CD4-positive, alpha-beta T cell treated with Interleukin-2 at 100 ng/mL for 4 hours (primary cell): ENCODE data around the gene FLNB.

ENCODE experiments used
- DNase-seq: peaks from one replicate; pipeline ENCODE4 v3.0.0-alpha.2; 2020; ENCODE audit warnings: low spot score

FLNB gene

DNA sequence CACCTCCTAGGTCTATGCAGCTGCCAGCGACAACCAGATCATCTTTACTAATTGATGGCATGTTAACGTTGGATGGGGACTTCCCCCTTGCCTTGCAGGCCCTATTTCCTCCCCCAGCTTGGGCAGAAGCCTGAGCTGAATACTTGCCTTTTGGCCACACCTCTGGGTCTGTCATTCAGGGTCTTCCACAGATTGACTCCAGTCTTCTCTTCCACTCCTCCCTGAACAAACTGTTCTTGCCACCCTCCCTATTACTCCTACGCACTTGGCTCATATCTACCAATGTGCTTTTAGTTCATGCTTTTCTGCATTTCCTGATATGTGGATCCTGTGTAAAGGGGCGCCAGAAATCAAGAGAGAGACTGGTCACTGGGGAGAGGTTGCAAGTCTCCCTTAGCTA lies 129.1 kb downstream of the FLNB start:
- DNase-seq: no peak

- no peak for DNase-seq
Observed at GRCh38 chr3:58141766-58142345, 133.6 kb downstream of the FLNB start.

DNA sequence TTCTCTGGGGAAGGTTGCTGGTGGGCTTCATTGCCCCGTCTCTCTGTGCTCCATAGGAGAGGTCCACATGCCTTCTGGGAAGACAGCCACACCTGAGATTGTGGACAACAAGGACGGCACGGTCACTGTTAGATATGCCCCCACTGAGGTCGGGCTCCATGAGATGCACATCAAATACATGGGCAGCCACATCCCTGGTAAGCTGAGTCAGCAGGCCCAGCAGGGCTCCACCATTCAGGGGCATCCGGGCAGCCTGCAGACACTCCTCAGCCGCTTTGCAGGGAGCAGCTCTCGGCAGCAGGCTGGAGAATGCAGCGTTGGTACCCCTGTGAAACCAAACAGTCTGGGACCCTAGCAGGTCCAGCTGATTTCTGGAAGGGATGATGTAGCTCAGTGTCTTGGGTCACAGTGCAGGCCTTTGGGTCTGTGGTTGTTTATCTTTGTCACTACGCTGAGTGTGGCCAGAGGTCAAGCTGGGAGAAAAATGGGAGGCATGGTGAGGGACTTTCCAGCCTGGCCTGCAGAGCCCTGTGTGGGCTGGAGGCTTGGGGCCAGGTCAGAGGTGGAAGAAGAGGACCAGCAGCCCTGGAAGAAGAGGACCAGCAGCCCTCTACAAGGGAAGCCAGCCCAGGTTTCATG lies 135.3 kb downstream of the FLNB start:
- no peak for DNase-seq

- DNase-seq: no peak
Observed at GRCh38 chr3:58144478-58145325, 136.5 kb downstream of the FLNB start.

GRCh38 chr3:58148049-58148448 lies 139.8 kb downstream of the FLNB start:
- no peak for DNase-seq

DNA sequence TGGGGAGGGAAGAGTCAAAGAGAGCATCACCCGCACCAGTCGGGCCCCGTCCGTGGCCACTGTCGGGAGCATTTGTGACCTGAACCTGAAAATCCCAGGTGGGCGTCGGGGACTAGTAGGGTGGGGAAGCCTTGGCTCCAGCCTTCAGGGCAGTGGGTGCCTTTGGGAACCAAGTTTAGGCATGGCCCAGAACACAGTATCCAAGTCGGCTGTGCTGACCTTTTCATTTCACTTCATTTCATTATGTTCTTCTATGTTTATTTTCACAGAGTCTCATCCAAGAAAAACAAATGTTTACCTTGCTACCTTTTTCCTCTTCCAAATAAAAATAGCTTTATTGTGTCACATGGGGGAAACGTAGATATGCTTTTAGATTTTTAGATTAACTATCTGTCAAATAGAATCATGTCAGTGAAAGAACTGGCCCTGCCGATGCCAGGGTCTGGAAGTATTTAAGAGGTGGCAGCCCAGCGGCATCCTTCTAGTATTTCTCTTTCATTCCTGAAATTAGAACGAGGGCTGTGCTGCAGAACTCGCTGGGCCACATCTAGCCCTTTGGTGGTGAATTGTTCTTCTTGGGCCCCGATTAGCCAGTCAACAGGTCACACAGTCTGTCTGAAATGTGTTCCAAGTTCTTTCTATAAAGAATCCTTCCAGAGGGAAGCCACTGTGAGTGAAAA lies 142.0 kb downstream of the FLNB start:
- no peak for DNase-seq

GRCh38 chr3:58150810-58151199 lies 142.6 kb downstream of the FLNB start:
- no peak for DNase-seq

- no peak for DNase-seq
Observed at GRCh38 chr3:58151637-58152036, 143.4 kb downstream of the FLNB start.

GRCh38 chr3:58152225-58153015 lies 144.2 kb downstream of the FLNB start:
- no peak for DNase-seq

DNA sequence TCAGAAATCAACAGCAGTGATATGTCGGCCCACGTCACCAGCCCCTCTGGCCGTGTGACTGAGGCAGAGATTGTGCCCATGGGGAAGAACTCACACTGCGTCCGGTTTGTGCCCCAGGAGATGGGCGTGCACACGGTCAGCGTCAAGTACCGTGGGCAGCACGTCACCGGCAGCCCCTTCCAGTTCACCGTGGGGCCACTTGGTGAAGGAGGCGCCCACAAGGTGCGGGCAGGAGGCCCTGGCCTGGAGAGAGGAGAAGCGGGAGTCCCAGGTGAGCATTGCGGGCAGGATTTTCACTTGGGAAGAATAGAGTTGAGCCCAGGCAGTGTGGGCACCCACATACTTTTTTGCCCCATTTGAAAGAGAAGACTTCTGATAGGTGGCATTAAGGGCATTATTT lies 145.1 kb downstream of the FLNB start:
- DNase-seq: no peak

- no peak for DNase-seq
Observed at GRCh38 chr3:58154626-58155449, 146.6 kb downstream of the FLNB start.

GRCh38 chr3:58155838-58156237 lies 147.6 kb downstream of the FLNB start:
- no peak for DNase-seq

DNA sequence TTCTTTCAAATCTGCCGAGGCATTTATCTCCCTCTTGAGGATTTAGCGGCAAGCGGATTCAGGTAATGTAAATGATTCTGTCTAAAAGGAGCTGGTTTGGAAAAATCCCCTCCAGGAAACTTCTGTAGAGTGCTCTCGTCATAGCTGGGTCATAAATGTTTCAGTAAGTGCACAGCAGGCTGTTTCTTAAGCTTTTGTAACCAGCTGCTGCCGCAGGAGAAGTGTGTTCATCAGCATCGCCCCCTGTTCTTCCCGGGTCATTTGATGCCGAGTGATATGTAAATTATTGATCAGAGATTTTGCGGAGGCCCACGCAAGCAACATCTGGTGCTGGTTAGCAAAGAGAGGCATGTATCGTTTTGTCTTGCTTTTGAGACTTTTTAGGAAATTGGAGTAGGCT lies 149.5 kb downstream of the FLNB start:
- DNase-seq: no peak

- DNase-seq: no peak
Observed at GRCh38 chr3:58158442-58159153, 150.4 kb downstream of the FLNB start.

- no peak for DNase-seq
Observed at GRCh38 chr3:58160399-58160798, 152.2 kb downstream of the FLNB start.

DNA sequence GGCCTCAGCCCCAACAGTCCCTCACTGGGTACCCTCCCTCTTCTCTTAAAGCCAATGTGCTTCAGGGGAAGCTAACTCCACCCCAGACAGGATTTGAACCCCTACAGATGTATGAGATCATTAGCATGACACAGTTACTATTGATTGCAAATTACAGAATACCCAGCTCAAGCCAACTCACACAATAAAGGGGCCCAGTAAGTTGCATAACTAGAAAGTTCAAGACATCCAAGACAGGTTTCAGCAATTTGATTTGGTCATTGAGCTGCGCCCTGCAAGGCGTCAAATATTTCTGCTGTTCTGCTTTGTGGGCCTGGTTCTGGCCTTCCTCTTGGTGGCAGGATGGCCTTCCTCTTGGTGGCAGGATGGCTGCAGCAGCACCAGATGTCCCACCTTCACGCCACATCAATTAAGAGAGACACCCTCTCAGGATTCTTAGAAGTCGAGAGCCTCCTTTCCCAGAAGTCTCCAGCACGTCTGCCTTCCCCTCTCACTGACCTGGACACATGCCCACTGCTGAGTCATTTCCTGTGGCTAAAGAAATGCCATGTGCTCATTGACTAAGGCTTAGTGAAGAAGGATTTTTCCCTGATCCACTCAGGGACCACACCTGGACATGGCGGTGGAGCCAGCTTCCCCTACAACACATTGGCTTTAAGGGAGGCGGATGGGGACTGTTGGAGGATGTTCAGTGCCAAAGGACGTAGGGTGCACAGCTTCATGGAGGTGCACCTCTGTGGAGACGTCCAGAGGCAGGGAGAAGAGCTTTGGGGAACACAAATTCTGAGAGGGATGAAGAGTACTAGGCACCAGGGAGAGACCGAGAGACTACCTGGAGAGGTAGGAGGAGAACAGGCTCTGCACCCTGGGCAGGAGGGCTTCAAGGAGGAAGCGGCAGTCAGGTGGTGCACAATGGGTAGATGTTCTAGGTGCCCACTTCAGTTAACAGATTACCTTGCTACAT lies 153.5 kb downstream of the FLNB start:
- no peak for DNase-seq

DNA sequence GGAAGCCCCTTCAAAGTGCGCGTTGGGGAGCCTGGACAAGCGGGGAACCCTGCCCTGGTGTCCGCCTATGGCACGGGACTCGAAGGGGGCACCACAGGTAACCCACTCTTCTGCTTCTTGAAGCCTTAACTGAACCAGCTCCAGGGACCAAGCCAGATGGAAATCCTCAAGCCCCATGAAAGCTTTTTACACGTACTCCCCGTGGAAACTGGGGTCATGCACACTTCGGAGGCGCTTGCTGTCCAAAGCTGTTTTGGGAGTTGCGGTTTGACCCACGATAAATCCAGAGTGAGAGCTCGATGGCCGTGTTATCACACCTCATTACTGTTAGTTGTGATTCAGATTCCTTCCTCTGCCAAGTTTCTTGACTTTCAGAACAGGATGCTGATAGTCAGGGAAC lies 155.0 kb downstream of the FLNB start:
- DNase-seq: no peak

- DNase-seq: no peak
Observed at GRCh38 chr3:58164199-58164879, 156.1 kb downstream of the FLNB start.
